Adipocyte (in vitro differentiated cells): ENCODE measurements around the gene SRSF6.
"Not testable (repeated sequence)": the region's sequence is repeated elsewhere in the genome, so short reads cannot be mapped to it uniquely, and the experiment has no call there.

Experiments used
- DNase-seq: peaks from one replicate; pipeline ENCODE4 v3.0.0-alpha.2; 2015; ENCODE audit warnings: low read depth
- H3K27me3 ChIP-seq: replicated peaks from 2 replicates; pipeline ENCODE4 v1.7.0; 2013; ENCODE audit warnings: mild to moderate bottlenecking, low read length, moderate library complexity; ENCODE audit not compliant: control insufficient read depth, insufficient read depth
- H3K36me3 ChIP-seq: 2 replicates; pipeline ENCODE4 v1.7.0; 2013; ENCODE audit warnings: low read length, mild to moderate bottlenecking, moderate library complexity; ENCODE audit not compliant: control insufficient read depth, insufficient read depth, severe bottlenecking
- H3K4me1 ChIP-seq: 2 replicates; pipeline ENCODE4 v1.7.0; 2013; ENCODE audit warnings: mild to moderate bottlenecking, low read length, moderate library complexity; ENCODE audit not compliant: control insufficient read depth, insufficient read depth
- H3K4me3 ChIP-seq: 2 replicates; pipeline ENCODE4 v1.7.0; 2013; ENCODE audit warnings: mild to moderate bottlenecking, low read length, moderate library complexity
- H3K9ac ChIP-seq: 2 replicates; pipeline ENCODE4 v1.7.0; 2013; ENCODE audit warnings: mild to moderate bottlenecking, low read length, moderate library complexity
- H3K9me3 ChIP-seq: 2 replicates; pipeline ENCODE4 v1.7.0; 2013; ENCODE audit warnings: mild to moderate bottlenecking, low read length, moderate library complexity; ENCODE audit not compliant: control insufficient read depth

SRSF6 gene

GRCh38 chr20:43457640-43458421 is at the start of gene SRSF6:
TSS of gene SRSF6 (plus strand) at chr20:43457896. CDS start at chr20:43458034, 138 bp downstream.
- Histone ChIP-seq H3K36me3 (peaks cover 40% of the 10 kb centered on the region), H3K4me1 (peaks cover 21% of the 10 kb centered on the region), H3K4me3 (peak within 1 kb of the TSS; percentile 85), H3K27me3 (peaks cover 12% of the 10 kb centered on the region), H3K9ac (peak within 1 kb of the TSS; percentile 100), H3K9me3 (no peaks in the 10 kb centered on the region)
- peak; percentile 97 for DNase-seq

GRCh38 chr20:43408848-43409576 is 48.7 kb upstream of the SRSF6 start:
- Histone ChIP-seq H3K27me3 (no peaks in the 10 kb centered on the region), H3K9me3 (peaks cover 26% of the 10 kb centered on the region), H3K9ac (peak overlapping the region; percentile 20), H3K4me3 (no peak overlapping the region), H3K4me1 (no peaks in the 10 kb centered on the region), H3K36me3 (no peaks in the 10 kb centered on the region)
- DNase-seq: peak; percentile 61

GRCh38 chr20:43409577-43409913 is 48.2 kb upstream of the SRSF6 start:
- Histone ChIP-seq H3K27me3 (no peaks in the 10 kb centered on the region), H3K4me1 (no peaks in the 10 kb centered on the region), H3K9me3 (peaks cover 26% of the 10 kb centered on the region), H3K9ac (no peak overlapping the region), H3K4me3 (no peak overlapping the region), H3K36me3 (no peaks in the 10 kb centered on the region)
- no peak for DNase-seq

GRCh38 chr20:43415661-43416430 is 41.9 kb upstream of the SRSF6 start:
- Histone ChIP-seq H3K27me3 (peaks cover 5% of the 10 kb centered on the region), H3K4me1 (no peaks in the 10 kb centered on the region), H3K36me3 (no peaks in the 10 kb centered on the region), H3K4me3 (no peak overlapping the region), H3K9ac (no peak overlapping the region), H3K9me3 (peaks cover 26% of the 10 kb centered on the region)
- no peak for DNase-seq

- peaks cover 5% of the 10 kb centered on the region for H3K27me3 ChIP-seq
- no peaks in the 10 kb centered on the region for H3K4me1 ChIP-seq
- no peak overlapping the region for H3K4me3 ChIP-seq
- H3K9ac ChIP-seq: no peak overlapping the region
- H3K9me3 ChIP-seq: peaks cover 29% of the 10 kb centered on the region
- no peak for DNase-seq
- H3K36me3 ChIP-seq: no peaks in the 10 kb centered on the region
These were observed 41.0 kb upstream of the SRSF6 start for GRCh38 chr20:43416591-43417228.

- H3K9ac ChIP-seq: no peak overlapping the region
- DNase-seq: no peak
- H3K27me3 ChIP-seq: peaks cover 5% of the 10 kb centered on the region
- H3K4me1 ChIP-seq: no peaks in the 10 kb centered on the region
- H3K9me3 ChIP-seq: peaks cover 29% of the 10 kb centered on the region
- H3K36me3 ChIP-seq: no peaks in the 10 kb centered on the region
- H3K4me3 ChIP-seq: no peak overlapping the region
These were observed 37.5 kb upstream of the SRSF6 start for GRCh38 chr20:43420192-43420591.

- not testable (repeated sequence) for H3K4me1 ChIP-seq, DNase-seq, H3K27me3 ChIP-seq, H3K9ac ChIP-seq, H3K4me3 ChIP-seq, H3K36me3 ChIP-seq
- H3K9me3 ChIP-seq: peaks cover 29% of the 10 kb centered on the region
These were observed 36.8 kb upstream of the SRSF6 start for GRCh38 chr20:43420913-43421312.

GRCh38 chr20:43426172-43426571 is 31.5 kb upstream of the SRSF6 start:
- Histone ChIP-seq H3K9me3 (peaks cover 2% of the 10 kb centered on the region), H3K4me1 (peaks cover 9% of the 10 kb centered on the region), H3K4me3 (no peak overlapping the region), H3K9ac (no peak overlapping the region), H3K27me3 (peaks cover 12% of the 10 kb centered on the region), H3K36me3 (no peaks in the 10 kb centered on the region)
- no peak for DNase-seq

GRCh38 chr20:43430265-43431133 is 27.2 kb upstream of the SRSF6 start:
- Histone ChIP-seq H3K36me3 (no peaks in the 10 kb centered on the region), H3K27me3 (peaks cover 12% of the 10 kb centered on the region), H3K4me3 (no peak overlapping the region), H3K9me3 (no peaks in the 10 kb centered on the region), H3K4me1 (peaks cover 11% of the 10 kb centered on the region), H3K9ac (no peak overlapping the region)
- no peak for DNase-seq

GRCh38 chr20:43431134-43431519 is 26.6 kb upstream of the SRSF6 start:
- Histone ChIP-seq H3K9me3 (no peaks in the 10 kb centered on the region), H3K36me3 (no peaks in the 10 kb centered on the region), H3K4me3 (no peak overlapping the region), H3K9ac (no peak overlapping the region), H3K4me1 (peaks cover 11% of the 10 kb centered on the region), H3K27me3 (peaks cover 14% of the 10 kb centered on the region)
- DNase-seq: no peak
